ENCODE measurements around the gene ABCC5. TPM values are rescaled to one million over a fixed set of nuclear protein-coding genes. Genes with fewer than 3 reads are reported as not detected.
A peak's percentile ranks its signal among the peaks of the same experiment; 100 is the strongest.

The ABCC5 gene
- total and polyA plus RNA-seq, 7 donors = 24.5 to 94.2 (median 59.6) TPM

GRCh38 chr3:184018424-184018973, 815 bp upstream of the ABCC5 start:
- Histone ChIP-seq H3K4me3 (peak overlapping the region; percentile 96), H3K27ac (peak overlapping the region; percentile 89), H3K36me3 (ENCODE audit: insufficient read depth in 1 of 2, low read depth in 1 of 2) (peaks cover 0 to 9% of the 10 kb centered on the region in 2 donors), H3K9me3 (no peaks in the 10 kb centered on the region), H3K27me3 (ENCODE audit: insufficient read depth in 3 of 3, low read length in 2 of 3) (no peaks in the 10 kb centered on the region), H3K4me1 (peaks cover 20% of the 10 kb centered on the region)
- DNase-seq (no peak), ATAC-seq (no peak)
- 89 to 90% (median 90%) methylated on average over 21 of the region's 21 CpGs for WGBS, 3 donors
- intact Hi-C loops (cut with DNase I) = loop anchor here (5.0 to 10.0 kb wide), 4 partner anchors 41 to 156 kb away; partner anchors contain the start of gene AP2M1 (in 1 of the 2)
- no peak for TF ChIP-seq CTCF (IDR thresholded peaks at IDR 0.05)

DNA sequence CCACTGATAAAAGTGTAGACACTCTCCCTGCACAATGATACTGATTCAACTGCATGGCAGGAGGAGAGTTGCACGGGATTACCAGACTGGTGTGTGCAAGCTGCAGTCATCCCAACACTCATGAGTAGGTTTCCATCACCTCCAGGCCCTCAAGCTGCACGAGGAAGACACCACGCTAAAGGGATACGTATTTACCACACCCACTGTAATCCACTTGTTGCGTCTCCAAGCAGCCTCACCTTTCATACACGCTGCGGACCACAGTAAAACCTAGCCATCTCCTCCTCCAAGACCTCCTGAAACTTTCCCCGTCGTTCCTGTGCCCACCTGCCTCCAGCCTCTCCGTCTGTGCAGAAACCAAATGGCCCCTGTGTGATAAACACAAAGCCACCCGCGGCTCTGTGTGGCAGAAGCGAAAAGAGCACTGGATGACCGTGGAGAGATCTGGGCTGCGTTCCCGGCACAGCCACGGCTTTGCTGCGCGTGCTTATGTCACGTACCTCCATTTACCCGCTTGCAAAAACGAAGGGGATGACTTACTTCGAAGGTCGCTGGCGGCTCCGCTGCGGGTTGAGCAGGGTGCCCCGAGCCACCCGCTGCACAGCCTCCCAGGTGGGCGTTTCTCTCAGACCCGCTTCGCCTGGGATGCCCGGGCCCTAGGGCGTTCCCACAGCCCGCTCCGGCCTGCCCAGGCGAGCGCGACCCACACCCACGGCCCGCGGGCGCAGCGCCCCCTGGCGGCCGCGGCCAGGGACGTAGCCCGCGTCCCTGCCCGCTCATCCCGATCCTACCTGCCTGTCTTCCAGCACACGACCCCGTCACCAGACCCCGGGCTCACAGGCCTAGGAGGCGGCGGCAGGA, 643 bp downstream of the ABCC5 start:
- no peaks in the 10 kb centered on the region for H3K9me3 ChIP-seq
- peaks cover 0 to 22% of the 10 kb centered on the region in 2 donors for H3K36me3 ChIP-seq (ENCODE audit: insufficient read depth in 1 of 2, low read depth in 1 of 2)
- intact Hi-C loops (cut with DNase I) = loop anchor here (1.0 to 10.0 kb wide), 6 partner anchors 38 to 158 kb away; partner anchors contain the start of gene AP2M1 (in 1 of the 2)
- H3K4me3 ChIP-seq = peak overlapping the region; percentile 96
- peak overlapping the region; percentile 89 for H3K27ac ChIP-seq
- peak; percentile 73 to 82 for DNase-seq
- 4 to 9% (median 7%) methylated on average over 54 to 57 of the region's 57 CpGs for WGBS, 3 donors
- H3K4me1 ChIP-seq = peaks cover 33% of the 10 kb centered on the region
- peak; percentile 83 to 89 (median 88) for ATAC-seq
- TF ChIP-seq CTCF (IDR thresholded peaks at IDR 0.05) = peak; percentile 90
- H3K27me3 ChIP-seq (ENCODE audit: insufficient read depth in 3 of 3, low read length in 2 of 3) = no peaks in the 10 kb centered on the region

DNA sequence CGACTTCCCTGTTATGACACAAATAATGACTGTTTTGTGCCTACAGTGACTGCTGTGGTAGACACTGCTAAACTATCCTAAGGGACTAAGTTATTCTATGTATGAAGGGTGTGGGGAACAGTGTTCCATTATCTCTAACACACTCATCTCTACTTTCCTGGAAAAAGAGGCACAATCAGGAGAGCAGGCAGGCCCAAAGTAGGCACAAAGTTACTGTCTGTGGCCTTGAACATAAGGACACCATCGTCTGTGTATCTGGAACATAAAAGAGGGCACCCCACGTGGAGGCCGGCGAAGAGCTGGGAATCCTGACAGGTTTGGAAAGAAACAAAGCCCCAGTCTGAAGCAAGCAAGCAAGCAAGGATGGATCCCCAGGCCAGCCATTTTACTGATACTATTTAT, 1.5 kb downstream of the ABCC5 start:
- Histone ChIP-seq H3K4me3 (peak overlapping the region; percentile 96), H3K27ac (peak overlapping the region; percentile 89), H3K9me3 (no peaks in the 10 kb centered on the region), H3K4me1 (peaks cover 37% of the 10 kb centered on the region), H3K36me3 (ENCODE audit: insufficient read depth in 1 of 2, low read depth in 1 of 2) (peaks cover 0 to 30% of the 10 kb centered on the region in 2 donors), H3K27me3 (ENCODE audit: insufficient read depth in 3 of 3, low read length in 2 of 3) (no peaks in the 10 kb centered on the region)
- intact Hi-C loops (cut with DNase I) = loop anchor here (2.0 to 10.0 kb wide), 5 partner anchors 39 to 159 kb away; partner anchors contain the start of gene AP2M1 (in 1 of the 2)
- whole genome bisulfite sequencing, 3 donors = 22 to 53% (median 28%) methylated on average over 5 of the region's 5 CpGs
- no peak for DNase-seq
- ATAC-seq = peak in 2 of 4 donors; percentile 6 to 13
- TF ChIP-seq CTCF (IDR thresholded peaks at IDR 0.05) = no peak

DNA sequence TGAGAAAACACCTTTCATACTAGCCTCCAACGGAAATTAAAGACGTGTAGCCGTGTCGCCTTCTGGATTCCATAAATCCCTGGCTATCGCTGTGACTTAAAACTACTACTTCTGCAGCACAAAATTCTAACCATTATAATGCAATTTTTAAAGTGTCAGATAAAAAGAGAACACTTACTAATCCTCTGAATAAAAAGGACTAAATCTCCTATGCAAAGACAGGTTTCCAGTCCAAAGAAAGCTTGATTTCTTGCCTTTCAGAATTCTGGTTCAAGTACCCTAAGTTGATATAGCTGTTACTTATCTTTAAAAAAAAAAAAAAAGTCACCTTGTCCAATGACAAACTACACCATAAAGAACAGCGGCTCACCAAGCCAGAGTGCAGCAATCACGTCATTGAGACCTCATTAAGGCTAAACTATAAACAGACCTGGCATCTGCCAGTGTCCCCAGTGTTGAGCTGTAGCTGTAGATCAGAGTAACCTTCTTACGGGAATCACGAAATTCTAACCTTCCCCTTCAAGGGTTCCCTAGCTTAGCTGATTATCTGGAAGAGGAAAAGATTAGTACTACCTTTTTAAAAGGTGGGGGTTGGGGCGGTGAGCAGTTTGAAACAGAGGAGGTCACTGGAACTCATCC, 2.2 kb downstream of the ABCC5 start:
- TF ChIP-seq CTCF (IDR thresholded peaks at IDR 0.05) = no peak
- DNase-seq (peak; percentile 37 to 69), ATAC-seq (peak; percentile 71 to 79 (median 76))
- H3K36me3 ChIP-seq (ENCODE audit: insufficient read depth in 1 of 2, low read depth in 1 of 2) = peaks cover 0 to 37% of the 10 kb centered on the region in 2 donors
- H3K4me3 ChIP-seq = peak overlapping the region; percentile 96
- intact Hi-C loops (cut with DNase I) = loop anchor here (2.0 to 10.0 kb wide), 5 partner anchors 38 to 159 kb away; partner anchors contain the start of gene AP2M1 (in 1 of the 2)
- H3K9me3 ChIP-seq = no peaks in the 10 kb centered on the region
- 26 to 40% (median 29%) methylated on average over 10 of the region's 10 CpGs for WGBS, 3 donors
- H3K4me1 ChIP-seq = peaks cover 37% of the 10 kb centered on the region
- peak overlapping the region; percentile 89 for H3K27ac ChIP-seq
- H3K27me3 ChIP-seq (ENCODE audit: insufficient read depth in 3 of 3, low read length in 2 of 3) = no peaks in the 10 kb centered on the region
